NCI-H2029 treated with DMSO at 0.1 percent for 48 hours (cell line): ENCODE results near the gene CIB4.

Experiments
- DNase-seq: peaks from one replicate; lab custom pipeline; 2025; lab: John Stamatoyannopoulos, UW

CIB4 gene

DNA sequence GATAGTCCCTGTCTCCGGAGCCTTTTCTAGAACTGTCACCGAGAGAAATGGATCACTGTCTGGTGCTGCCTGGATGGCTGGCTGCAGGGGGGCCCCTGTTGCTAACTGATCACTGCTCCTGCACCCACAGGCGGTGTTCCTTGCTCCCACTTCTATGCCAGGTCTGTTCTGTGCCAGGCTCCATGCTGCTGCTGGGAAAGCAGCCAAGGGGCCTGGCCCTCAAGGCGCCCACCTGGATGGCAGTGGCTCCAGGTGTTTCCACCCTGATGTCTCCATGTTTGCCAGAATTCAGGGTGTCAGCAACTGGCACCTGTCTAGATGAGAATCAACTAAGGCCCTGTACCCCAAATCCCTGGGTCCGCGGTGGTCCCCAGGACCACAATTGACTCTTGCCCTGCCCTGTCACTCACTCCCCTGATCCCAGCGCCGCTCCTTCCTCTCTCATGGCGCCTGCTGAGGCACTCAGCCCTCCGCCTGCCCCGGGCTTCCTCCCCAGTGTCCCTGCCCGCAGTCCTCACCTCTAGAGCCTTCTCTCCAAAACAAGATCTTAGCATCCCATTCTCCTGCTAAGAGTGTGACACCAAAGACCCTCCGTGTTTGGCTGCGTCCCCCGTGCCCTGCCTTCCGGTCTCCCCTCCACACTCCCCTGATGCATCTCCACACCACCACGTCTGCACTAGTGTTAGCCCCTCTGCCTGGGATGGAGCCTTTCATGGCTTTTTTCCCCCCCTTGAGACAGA, 90.7 kb downstream of the CIB4 start:
- no peak for DNase-seq

DNA sequence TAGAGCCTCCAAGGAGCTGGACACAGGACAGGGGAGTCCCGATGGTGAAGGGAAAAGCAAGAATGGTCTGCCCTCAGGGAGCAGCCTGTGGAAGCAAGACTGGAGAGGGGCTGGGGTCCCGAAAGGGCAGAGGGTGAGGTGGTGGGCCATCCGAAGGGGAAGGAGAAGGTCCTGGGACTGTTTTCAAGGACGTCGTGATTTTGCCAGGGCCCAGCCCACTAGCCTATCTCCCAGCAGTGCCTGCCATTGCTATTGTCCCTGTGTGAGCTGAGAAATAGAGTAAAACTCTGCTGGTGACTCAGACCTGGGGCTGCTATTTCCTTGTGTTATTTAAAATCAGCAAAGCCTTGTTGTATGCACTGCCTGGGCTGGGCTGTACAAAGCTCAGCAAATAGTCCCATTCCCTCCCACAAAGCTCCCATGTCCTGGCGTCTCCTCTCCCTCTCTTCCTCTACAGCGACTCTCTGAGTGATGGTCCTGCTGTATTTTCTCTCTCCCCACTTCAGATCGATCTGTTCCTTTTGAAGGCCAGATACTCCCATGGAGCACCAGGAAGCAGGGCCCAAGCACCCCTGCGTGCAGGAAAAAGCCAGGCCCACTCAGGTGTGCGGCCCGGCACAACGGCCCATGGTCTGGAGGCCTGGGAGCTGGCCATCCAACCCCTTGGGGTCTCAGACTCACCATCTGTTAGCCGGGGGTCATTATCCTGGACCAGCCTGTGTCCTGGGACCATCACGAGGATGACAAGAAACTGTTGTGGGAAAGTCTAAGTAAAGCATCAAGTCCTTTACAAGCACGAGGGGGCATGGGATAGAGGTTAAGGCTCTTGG, 98.3 kb downstream of the CIB4 start:
- DNase-seq = no peak

GRCh38 chr2:26542194-26542455, 99.0 kb downstream of the CIB4 start:
- peak; percentile 66 for DNase-seq

DNA sequence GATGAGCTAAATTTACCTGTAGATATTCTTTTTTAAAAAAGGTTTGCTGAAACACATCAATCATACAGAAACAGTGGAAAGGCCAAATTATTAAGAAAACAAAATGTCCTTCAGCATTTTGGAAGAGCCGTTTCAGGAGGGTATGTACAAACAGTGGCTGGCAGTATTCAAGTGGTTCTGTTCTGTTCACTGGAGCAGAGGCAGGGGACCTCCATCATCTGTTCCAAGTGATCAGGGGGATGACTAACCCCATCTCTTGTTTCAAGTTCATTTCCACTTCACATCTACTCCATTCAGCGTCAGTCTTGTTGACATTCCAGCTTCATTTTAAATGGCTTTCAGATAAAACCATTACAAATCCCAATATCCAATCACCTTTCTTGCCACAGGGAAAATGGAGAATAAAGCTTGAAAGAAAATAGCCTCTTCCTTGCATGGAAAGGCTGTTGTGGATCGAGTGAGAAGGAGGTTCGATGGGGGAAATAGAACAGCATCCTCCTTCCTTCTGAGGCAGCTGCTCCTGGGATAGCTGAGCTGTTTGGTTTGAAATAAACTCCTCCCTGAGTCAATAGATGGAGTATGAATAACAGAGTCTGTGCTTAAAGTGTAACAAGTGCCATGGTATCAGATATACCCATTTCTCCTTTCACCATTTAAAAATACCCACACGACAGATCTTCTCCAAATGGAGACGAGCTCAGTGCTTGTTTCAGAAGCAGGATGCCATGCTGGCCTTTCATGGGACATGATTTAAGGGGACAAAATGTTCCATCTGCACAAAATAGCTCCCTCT, 99.6 kb downstream of the CIB4 start:
- peak; percentile 78 for DNase-seq

DNA sequence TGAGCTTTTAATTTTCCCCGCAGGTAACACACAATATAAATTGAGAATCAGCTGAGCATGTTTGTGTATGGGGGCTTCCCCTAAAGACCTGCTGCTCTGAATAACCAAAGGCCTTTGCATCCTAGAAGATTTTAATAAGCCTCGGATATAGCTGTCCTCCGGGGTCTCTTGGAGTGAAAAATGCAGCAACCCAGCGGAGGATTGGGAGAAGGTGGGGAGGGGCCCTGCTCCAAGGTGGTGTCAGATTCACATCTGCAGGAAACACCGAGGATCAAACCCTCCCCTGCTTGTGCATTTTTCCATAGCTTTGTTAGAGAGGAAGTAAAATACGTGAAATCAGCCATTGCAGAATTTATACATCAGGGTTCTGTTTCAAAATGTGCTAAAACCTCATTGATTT, 100.2 kb downstream of the CIB4 start:
- no peak for DNase-seq

- DNase-seq = no peak
These were observed 100.9 kb downstream of the CIB4 start for GRCh38 chr2:26540306-26540705.

GRCh38 chr2:26537826-26538475, 103.2 kb downstream of the CIB4 start:
- DNase-seq = no peak

DNA sequence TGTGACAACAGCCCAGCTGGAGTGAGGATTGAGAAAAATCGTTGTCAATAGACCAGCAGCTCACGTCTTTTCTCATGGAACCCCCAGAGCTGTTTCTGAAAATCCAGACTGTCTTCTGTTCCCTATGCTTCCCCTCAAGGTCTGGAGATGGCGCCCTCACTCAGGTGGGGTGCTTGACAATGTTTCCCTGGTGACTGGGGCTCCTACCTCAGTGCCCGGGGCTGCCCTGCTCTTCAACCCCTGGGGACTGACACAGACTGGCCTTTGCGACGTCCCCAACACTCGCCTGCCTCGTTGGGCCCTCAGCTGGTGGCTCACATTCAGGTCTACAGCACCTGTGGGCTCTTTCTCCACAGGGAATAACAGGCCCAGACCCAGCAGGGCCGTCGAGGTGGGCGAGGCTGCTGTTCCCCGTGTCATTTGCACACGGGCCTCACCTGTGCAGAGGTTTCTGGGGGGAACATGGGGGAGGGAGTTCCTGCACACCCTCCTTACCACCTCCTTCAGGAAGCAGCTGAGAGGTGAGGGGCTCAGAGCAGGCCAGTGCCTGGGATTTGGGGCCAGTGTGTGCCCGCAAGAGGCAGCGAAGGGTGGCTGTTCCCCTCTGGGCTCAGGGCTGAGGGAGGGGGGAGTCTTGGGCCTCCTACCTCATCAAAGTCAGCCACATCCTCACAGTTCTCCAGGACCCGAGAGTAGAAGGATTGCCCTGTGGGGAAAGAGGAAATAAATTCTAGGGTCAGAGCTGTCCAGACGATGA, 103.9 kb downstream of the CIB4 start:
- DNase-seq = no peak

GRCh38 chr2:26536371-26537068, 104.6 kb downstream of the CIB4 start:
- no peak for DNase-seq

DNA sequence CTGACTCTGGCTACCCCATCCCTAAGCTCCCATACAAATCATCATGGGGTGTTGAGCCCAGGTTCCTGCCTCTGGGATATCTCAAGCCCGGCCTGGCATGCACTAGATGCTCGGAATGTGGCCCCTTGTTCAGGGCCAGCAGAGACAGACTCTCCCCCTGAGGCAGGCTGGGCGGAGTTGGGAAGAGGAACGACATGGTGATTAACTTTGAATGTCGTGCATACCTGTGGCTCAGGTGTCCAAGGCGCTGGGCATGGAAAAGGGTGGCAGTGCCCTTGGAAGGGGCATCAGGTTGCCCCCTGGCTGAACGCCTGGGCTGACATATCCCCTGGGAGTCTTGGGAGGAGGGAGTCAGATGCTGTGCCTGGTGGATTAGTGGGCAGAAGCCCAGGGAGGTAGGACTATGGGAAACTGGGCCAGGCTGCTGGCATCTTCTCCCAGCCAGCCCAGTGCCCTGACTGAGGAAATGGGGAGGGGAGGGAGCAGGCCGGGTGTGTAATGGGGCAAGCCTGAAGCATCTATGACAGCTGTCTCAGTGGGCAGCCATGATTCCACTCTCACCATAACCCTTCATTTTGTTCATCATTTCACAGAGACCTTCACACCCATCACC, 105.4 kb downstream of the CIB4 start:
- no peak for DNase-seq

DNA sequence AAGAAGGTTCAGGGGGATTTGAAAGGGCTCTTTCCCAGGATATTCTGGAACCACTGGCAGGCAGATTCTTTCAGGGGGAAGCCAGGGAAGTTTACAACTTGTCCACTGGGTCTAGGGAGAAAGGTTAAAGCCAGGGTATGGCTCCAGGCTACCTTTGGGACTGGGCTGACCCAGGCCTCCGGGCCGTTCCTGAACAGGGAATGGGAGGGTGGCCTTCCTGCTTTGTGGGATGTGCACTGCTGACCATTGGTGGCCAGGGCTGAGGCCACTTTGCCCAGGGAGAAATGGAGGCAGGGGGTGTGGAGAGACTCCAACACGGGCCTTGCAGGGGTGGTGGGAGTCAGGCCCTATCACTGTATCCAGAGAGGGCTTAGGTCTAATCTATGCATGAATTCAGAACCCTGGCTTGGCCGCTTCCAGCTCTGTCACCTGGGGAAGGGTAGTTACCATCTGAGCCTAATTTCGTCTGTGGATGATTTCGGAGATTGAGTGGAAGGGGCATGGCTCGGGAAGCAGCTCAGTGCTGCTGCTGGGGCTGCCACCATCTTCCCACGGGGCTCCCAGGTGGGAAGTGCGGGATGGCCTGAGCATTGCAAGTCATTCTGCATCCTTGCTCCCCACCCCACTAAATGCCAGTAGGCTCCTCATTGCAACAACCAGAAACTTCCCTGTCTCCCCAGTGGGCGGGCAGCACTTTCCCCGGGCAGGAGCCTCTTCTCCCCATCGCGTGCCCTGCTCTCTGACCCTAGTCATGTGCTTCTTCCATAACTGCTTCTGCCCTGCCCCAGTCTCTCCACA, 106.1 kb downstream of the CIB4 start:
- no peak for DNase-seq

DNA sequence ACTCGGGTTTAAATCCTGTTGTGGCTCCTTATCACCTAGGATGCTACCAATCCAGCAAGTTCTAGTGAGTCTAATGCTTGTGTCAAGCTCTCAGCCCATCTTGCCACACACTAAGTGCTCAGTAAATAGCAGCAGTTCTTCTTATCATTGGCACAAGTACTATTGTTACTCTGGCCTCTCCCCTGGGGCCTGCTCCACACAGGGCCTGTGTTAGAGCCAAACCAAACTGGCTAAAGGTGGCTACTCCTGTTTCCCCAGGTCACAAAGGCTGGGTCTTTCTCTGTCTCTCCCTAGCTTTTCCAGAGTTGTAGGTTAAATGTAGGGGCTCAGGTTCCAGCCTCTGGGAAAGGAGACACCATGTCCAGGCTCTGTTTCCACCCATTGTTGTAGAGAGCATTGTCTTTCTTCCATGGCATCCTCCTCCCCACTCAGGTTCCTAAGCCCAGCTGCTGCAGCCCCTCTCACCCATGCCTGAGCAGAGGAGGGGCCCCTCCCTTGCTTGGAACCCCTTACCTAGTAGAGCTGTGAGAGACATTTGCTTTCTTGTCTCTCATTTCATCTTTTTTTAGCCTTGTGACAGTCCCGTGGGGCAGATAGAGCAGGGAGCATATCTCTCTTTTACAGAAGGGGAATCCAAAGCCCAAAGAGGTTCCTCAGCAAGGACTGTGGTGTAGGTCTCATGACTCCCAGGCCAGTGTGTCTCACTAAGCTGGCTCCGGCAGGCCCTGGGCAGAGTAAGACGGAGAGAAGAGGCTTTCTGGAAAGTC, 106.9 kb downstream of the CIB4 start:
- DNase-seq = peak; percentile 27

DNA sequence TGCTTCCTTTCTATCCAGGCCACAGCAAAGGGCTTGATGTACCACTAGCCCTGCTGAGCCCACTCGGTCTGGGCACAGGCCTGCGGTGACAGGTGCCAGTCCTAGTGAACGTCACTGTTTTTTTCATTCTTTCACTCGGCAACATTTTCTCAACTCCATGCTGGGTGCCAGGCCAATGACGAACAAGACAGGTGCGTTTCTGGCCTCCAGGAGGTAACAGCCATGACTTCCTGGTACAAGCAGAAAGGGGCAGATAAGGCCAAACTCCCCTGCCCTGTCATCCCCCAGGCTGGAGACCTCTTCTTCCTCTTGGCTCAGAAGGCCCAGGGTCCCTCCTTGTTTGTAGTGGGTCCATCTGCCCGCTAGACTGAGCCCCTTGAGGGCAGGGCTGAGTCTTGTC, 107.5 kb downstream of the CIB4 start:
- DNase-seq = no peak

GRCh38 chr2:26532301-26533250, 108.6 kb downstream of the CIB4 start:
- no peak for DNase-seq
